Measurements from ENCODE around the gene ENTPD1. TPM values are rescaled to one million over a fixed set of nuclear protein-coding genes. Genes with fewer than 3 reads are reported as not detected.
"Not testable (repeated sequence)": the region's sequence is repeated elsewhere in the genome, so short reads cannot be mapped to it uniquely, and the experiment has no call there.

ENTPD1 gene, protein sequence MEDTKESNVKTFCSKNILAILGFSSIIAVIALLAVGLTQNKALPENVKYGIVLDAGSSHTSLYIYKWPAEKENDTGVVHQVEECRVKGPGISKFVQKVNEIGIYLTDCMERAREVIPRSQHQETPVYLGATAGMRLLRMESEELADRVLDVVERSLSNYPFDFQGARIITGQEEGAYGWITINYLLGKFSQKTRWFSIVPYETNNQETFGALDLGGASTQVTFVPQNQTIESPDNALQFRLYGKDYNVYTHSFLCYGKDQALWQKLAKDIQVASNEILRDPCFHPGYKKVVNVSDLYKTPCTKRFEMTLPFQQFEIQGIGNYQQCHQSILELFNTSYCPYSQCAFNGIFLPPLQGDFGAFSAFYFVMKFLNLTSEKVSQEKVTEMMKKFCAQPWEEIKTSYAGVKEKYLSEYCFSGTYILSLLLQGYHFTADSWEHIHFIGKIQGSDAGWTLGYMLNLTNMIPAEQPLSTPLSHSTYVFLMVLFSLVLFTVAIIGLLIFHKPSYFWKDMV
- 10.4 TPM for polyA plus RNA-seq (ENCODE audit: insufficient read length)

DNA sequence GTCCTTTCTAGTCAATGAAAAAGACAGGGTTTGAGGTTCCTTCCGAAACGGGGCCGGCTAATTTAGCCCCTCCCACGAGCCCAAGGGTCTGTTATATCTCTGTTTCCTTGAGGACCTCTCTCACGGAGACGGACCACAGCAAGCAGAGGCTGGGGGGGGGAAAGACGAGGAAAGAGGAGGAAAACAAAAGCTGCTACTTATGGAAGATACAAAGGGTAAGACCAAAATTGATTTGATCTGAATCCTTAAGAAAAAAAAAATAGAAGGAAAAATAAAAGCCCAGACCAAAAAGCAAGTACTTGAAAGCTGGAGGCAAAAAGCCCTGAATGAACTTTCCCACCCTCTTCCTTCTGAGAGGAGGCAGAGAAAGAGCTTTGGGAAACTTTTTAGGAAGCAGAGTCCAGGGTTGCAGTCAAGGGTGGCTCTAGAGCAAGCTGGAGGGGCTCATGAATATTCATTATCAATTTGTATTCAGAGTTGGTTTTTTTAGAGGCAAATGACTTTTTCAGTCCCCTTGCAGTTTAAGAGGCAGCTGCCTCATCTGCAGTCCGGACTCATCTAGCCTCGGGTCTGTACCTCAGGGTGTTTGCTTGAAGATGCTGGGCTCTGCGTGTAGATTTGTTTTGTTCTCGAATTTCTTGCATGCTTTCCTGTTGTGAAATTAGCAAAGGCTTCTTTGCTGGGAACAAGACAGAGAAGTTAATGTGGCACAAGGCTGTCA is at the start of gene ENTPD1:
ENTPD1 (plus strand) TSS at position 123 of the 721 bp plus-strand sequence; CDS start at position 200, 77 bp downstream.
- no peak for DNase-seq

GRCh38 chr10:95706573-95706972 is 49.4 kb upstream of the ENTPD1 start:
- no peak for DNase-seq

DNA sequence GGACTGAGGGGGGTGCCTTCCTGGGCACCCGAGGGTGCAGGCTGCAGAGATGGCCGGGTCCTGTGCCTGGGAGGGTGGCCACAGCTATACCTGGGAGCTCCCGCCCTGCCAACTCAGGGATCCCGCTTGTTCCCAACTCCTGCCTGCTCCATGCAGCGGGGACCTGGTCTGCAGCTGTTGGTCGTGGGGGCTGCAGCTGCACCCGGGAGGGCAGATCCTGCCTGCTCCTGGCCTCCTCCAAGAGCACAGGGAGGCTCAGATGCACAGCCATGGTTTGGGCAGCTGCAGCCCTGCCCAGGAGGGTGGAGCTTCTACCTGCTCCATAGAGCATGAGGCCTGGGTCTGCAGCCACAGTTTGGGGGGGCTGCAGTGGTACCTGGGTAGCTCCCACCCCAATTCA is 49.0 kb upstream of the ENTPD1 start:
- no peak for DNase-seq

- no peak for DNase-seq
Observed at GRCh38 chr10:95711492-95711891, 44.5 kb upstream of the ENTPD1 start.

DNA sequence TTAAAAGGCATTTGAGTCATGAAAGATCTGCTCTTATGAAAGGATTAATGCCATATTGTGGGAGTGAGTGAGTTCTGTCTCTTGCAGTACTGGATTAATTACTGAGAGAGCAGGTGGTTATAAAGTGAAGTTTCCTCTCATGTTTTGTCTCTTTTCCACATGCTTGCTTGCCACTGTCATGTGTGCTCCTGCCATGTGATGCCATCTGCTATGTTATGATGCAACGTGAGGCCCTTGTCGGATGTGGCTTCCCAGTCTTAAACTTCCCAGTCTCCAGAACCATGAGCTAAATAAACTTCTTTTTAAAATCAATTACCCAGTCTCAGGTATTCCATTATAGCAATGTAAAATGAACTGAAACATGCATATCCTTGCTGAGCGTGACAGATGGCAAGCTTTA is 39.5 kb upstream of the ENTPD1 start:
- no peak for DNase-seq

DNA sequence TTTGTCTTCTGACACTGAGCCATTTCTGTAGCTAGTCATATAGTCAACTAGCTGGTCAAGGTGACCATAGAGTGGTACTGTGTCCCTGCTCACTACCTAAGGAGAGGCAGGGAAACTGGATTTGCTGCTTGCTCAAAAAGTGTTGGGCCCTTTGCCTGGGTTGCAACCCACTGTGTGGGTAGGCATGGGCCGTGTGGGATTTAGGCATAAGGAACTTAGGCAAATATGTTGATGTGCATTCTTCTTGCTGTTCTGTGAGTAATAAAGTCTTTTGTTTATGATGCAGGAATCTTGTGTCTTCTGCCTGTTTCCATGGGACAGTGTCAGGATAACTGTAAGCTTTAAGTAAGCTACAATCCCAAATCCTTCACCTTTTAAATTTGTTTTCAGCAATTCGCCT is 39.1 kb upstream of the ENTPD1 start:
- no peak for DNase-seq

DNA sequence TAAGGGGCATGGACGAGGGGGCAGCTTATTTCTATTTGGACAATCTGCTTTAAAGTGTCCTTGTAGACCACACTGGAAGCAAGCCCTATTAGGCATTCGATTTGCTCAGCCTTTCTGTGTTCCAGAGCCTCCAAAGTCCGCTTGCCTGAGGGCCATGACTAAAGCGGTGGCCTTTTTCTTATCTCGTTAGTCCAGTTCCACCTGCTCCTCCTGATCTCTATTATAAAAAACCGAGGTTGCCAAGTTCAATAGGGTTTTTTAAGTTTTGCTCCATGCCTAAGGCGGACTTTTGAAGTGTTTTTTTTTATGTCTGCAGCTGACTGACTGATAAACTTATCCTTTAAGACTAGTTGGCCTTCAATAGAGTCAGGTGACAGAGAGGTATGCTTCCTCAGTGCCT is 35.2 kb upstream of the ENTPD1 start:
- not testable (repeated sequence) for DNase-seq

- DNase-seq, result not testable (repeated sequence)
Observed at GRCh38 chr10:95722496-95722895, 33.5 kb upstream of the ENTPD1 start.

- DNase-seq, result no peak
Observed at GRCh38 chr10:95728526-95728925, 27.4 kb upstream of the ENTPD1 start.

- no peak for DNase-seq
Observed at GRCh38 chr10:95729323-95730055, 26.5 kb upstream of the ENTPD1 start.

DNA sequence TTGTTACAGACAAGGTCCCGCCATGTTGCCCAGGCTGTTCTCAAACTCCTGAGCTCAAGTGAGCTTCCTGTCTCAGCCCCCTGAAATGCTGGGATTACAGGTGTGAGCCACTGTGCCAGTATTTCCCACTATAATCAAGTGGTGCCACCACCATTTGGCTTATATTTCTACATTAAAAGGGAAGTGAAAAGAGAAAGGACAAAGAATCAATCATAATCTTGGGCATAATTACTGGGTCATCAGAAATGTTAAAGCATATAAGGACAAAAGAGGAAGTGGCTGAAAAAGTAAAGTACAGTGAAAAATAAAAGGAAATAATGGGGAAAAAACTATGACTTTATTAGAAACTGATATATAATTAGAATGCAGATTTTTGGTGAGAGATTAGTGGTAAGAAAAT is 25.7 kb upstream of the ENTPD1 start:
- DNase-seq, result no peak

- not testable (repeated sequence) for DNase-seq
Observed at GRCh38 chr10:95732907-95733306, 23.1 kb upstream of the ENTPD1 start.

GRCh38 chr10:95739056-95739455 is 16.9 kb upstream of the ENTPD1 start:
- no peak for DNase-seq

DNA sequence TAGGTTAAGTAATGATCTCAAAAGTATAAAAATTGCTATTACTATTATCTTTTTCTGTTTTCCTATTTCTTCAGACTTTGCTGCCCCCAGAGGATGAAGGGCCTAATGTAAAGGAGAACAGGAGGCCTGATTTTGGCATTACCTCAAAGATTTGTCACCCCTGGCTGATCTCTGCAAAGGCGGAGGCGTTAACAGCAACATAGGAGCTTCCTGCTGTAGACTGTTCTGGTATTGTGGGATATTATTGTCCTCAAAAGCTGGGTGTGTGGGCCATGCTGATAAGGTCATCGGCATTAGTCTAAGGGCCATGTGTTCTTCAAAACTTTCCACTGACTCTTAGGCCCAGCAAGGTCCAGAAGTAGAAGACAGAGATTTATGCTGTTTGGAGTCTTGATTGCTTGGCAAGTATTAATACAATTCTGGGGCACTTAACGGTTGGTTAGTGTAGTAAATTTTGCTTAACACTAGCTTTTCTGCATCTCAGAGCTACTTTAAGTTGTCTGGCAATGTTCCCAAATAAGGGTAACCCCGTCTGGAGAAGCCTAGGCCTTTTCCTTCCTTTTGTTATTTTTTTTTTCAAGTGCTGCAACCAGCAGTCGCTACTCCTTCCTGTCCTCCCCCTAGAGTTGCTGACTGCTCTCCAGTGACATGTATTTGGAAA is 14.0 kb upstream of the ENTPD1 start:
- DNase-seq, result no peak

DNA sequence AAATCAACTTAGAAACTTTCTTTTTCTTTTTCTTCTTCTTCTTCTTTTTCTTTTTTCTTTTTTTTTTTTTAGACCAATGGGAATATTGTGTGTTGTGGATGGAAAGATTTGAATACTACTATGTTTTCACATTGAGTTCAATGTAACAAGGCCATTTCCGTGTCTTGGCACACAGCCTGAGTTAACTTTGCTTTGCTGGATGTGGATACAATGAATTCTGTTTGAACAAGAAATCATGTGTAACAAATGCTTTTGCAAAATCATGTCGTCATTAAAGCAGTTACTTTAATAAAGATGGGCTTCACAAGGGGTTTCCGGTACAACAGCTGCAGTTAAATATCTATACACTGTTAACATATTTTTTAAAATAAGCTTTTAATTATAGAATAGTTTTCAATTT is 13.5 kb upstream of the ENTPD1 start:
- no peak for DNase-seq

DNA sequence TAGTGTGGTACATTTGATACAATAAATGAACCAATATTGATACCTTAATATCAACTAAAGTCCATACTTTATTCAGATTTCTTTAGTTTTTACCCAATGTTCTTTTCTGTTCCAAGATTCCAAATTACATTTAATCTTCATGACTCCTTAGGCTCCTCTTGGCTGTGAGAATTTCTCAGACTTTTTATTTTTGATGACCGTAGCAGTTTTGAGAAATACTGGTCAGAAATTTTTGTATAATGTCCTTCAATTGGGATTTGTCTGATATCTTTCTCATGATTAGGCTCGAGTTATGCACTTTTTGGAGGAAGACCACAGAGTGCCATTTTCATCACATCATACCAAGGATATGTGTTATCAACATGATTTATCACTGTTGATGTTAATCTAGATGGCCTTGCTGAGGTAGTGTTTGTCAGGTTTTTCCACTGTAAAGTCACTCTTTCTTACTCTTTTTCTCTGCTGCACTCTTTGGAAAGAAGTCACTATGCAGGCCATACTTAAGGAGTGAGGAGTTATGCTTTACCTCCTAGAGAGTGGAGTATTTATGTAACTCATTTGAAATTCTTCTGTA is 12.9 kb upstream of the ENTPD1 start:
- DNase-seq, result no peak

- no peak for DNase-seq
Observed at GRCh38 chr10:95745501-95745900, 10.5 kb upstream of the ENTPD1 start.

- DNase-seq, result no peak
Observed at GRCh38 chr10:95748349-95748748, 7.6 kb upstream of the ENTPD1 start.

DNA sequence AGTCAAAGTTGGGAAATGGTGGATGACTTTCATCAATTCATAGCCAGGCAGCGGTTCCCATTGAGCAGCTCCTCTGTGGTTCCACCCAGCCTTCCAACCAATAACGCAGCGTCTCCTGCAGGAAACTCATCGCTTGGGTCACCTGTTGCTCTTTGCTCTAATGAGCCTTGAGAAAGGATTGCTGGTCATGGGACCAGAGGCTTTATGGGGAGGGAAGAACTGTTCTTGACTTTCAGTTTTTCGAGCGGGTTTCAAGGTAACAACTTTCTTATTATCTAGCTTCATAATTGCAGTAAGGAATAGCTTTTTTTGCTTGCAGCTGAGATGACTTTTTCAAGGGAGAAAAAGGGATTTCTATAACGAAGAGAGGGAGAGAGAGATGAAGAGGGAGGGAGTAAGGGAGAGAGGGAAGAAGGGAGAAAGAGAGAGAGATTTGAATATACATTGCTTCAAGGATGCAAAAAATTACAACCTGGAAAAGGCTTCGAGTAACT is 405 bp upstream of the ENTPD1 start:
- DNase-seq, result no peak

- DNase-seq, result no peak
Observed at GRCh38 chr10:95756809-95757684, 1.1 kb downstream of the ENTPD1 start.

Data from hindlimb muscle (tissue), 1 donor.